22Rv1 (cell line): ENCODE results near the gene SH3BP2.

Experiments used
- ZFX ChIP-seq: fragments of 450-650 bp; IDR thresholded peaks from 2 replicates; pipeline ENCODE4 v1.6.1; 2017; ENCODE audit warnings: antibody characterized with exemption, borderline replicate concordance
- TF ChIP-seq, protein P1 (sequence below): fragments of 450-650 bp; IDR thresholded peaks from 2 replicates; pipeline ENCODE4 v1.5.1; 2017; ENCODE audit warnings: mild to moderate bottlenecking

DNA sequence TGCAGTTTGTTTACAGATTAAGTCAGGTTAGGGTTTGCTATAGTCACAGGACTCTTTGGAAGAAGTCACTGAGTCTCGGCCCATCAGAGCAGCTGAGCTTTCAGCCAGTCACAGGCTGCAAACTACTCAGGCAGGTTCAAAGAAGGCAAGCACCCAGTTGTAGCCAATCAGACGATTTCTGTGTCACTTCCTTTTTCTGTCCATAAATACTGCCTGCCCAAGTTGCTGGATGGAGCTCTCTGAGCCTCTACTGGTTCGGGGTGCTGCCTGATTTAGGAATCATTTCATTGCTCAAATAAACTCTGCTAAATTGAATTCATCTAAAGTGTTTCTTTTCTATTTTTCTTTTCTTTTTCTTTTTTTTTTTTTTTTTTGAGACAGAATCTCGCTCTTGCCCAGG is 7.3 kb upstream of the SH3BP2 start:
- TF ChIP-seq, protein P1, sequence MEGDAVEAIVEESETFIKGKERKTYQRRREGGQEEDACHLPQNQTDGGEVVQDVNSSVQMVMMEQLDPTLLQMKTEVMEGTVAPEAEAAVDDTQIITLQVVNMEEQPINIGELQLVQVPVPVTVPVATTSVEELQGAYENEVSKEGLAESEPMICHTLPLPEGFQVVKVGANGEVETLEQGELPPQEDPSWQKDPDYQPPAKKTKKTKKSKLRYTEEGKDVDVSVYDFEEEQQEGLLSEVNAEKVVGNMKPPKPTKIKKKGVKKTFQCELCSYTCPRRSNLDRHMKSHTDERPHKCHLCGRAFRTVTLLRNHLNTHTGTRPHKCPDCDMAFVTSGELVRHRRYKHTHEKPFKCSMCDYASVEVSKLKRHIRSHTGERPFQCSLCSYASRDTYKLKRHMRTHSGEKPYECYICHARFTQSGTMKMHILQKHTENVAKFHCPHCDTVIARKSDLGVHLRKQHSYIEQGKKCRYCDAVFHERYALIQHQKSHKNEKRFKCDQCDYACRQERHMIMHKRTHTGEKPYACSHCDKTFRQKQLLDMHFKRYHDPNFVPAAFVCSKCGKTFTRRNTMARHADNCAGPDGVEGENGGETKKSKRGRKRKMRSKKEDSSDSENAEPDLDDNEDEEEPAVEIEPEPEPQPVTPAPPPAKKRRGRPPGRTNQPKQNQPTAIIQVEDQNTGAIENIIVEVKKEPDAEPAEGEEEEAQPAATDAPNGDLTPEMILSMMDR: no peak
- TF ChIP-seq ZFX: no peak
